ENCODE data around the gene ANTXR1. TPM values are rescaled to one million over a fixed set of nuclear protein-coding genes. Genes with fewer than 3 reads are reported as not detected.

Gene ANTXR1
- total RNA-seq, 1 experiment from 2014 or later: 25.7 TPM

DNA sequence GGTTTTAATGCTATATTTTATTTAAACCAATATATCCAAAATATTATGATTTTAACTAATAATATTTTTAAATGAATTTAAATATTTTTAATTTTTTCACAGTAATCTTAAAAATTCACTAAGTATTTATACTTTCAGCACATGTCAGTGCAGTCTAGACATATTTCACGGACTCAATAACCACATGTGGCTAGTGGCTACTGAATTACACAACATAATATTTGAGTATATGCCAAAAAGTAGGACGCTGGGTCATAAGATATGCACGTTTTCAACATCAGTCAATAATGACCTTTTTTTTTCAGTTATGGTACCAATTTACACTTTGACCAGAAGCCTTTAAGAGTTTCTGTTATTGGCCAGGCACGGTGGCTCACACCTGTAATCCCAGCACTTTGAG lies 256.4 kb downstream of the ANTXR1 start:
- ChIA-PET RAD21 (ENCODE audit: low non-redundant PET in 1 of 2, low total read pairs in 2 of 2, uncharacterized antibody in 2 of 2, unreplicated experiment in 2 of 2) (no interaction called here), CTCF (no interaction called here), POLR2A (no interaction called here)
- BruUV-seq (replicated peaks): no TSS peak
- Histone ChIP-seq H3K4me3 (replicated peaks in 1 of 2; ENCODE audit: low read depth in 1 of 2, low read length in 2 of 2) (no peak overlapping the region), H3K9me3 (ENCODE audit: control insufficient read depth in 1 of 2, insufficient read depth in 1 of 2, low read depth in 1 of 2, low read length in 2 of 2) (no peaks in the 10 kb centered on the region), H3K27me3 (ENCODE audit: insufficient read depth, low read length) (no peaks in the 10 kb centered on the region), H3K79me2 (ENCODE audit: insufficient read depth, low read length) (no peaks in the 10 kb centered on the region), H4K20me1 (ENCODE audit: insufficient read depth) (no peaks in the 10 kb centered on the region), H3K27ac (ENCODE audit: low read depth, low read length) (no peak overlapping the region), H2AFZ (ENCODE audit: low read depth, low read length, poor library complexity, severe bottlenecking) (no peak overlapping the region), H3K9ac (ENCODE audit: low read length) (no peak overlapping the region), H3K9me2 (ENCODE audit: insufficient read depth) (no peaks in the 10 kb centered on the region), H3K36me3 (ENCODE audit: control insufficient read depth in 1 of 2, insufficient read depth in 2 of 2, low read length in 2 of 2) (no peaks in the 10 kb centered on the region), H3K4me2 (ENCODE audit: low read length) (no peak overlapping the region), H3K4me1 (ENCODE audit: control insufficient read depth in 1 of 2, insufficient read depth in 2 of 2, low read length in 2 of 2) (no peaks in the 10 kb centered on the region)
- TF ChIP-seq, protein P1, sequence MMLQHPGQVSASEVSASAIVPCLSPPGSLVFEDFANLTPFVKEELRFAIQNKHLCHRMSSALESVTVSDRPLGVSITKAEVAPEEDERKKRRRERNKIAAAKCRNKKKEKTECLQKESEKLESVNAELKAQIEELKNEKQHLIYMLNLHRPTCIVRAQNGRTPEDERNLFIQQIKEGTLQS (IDR thresholded peaks at IDR 0.05): no peak
- TF ChIP-seq ELF1 (IDR thresholded peaks at IDR 0.05; ENCODE audit: borderline replicate concordance, low read depth) (no peak), FOSL1 (IDR thresholded peaks at IDR 0.05; ENCODE audit: low read depth) (no peak), ZNF274 (IDR thresholded peaks at IDR 0.05; ENCODE audit: low read depth, low read length) (no peak), CBX3 (IDR thresholded peaks at IDR 0.05; ENCODE audit: low read depth) (no peak), ZFX (IDR thresholded peaks at IDR 0.05) (no peak), POLR2AphosphoS5 (IDR thresholded peaks at IDR 0.05; ENCODE audit: low read depth, low read length) (no peak), JUND (IDR thresholded peaks at IDR 0.05) (no peak), CEBPB (IDR thresholded peaks at IDR 0.05; ENCODE audit: low read depth) (no peak)
- DNase-seq (ENCODE audit: low read depth, low spot score) (no peak), ATAC-seq (no peak)
- intact Hi-C loops (cut with micrococcal nuclease): no loop called here

- Histone ChIP-seq H3K4me3 (replicated peaks in 1 of 2; ENCODE audit: low read depth in 1 of 2, low read length in 2 of 2) (no peak overlapping the region), H3K4me1 (ENCODE audit: control insufficient read depth in 1 of 2, insufficient read depth in 2 of 2, low read length in 2 of 2) (no peaks in the 10 kb centered on the region), H3K27ac (ENCODE audit: low read depth, low read length) (no peak overlapping the region), H3K9me2 (ENCODE audit: insufficient read depth) (no peaks in the 10 kb centered on the region), H3K79me2 (ENCODE audit: insufficient read depth, low read length) (no peaks in the 10 kb centered on the region), H2AFZ (ENCODE audit: low read depth, low read length, poor library complexity, severe bottlenecking) (no peak overlapping the region), H3K9ac (ENCODE audit: low read length) (no peak overlapping the region), H3K9me3 (ENCODE audit: control insufficient read depth in 1 of 2, insufficient read depth in 1 of 2, low read depth in 1 of 2, low read length in 2 of 2) (no peaks in the 10 kb centered on the region), H3K36me3 (ENCODE audit: control insufficient read depth in 1 of 2, insufficient read depth in 2 of 2, low read length in 2 of 2) (no peaks in the 10 kb centered on the region), H4K20me1 (ENCODE audit: insufficient read depth) (no peaks in the 10 kb centered on the region), H3K4me2 (ENCODE audit: low read length) (no peak overlapping the region), H3K27me3 (ENCODE audit: insufficient read depth, low read length) (no peaks in the 10 kb centered on the region)
- no peak for ATAC-seq
- ChIA-PET CTCF (no interaction called here), POLR2A (no interaction called here), RAD21 (ENCODE audit: low non-redundant PET in 1 of 2, low total read pairs in 2 of 2, uncharacterized antibody in 2 of 2, unreplicated experiment in 2 of 2) (no interaction called here)
- intact Hi-C loops (cut with micrococcal nuclease): no loop called here
- no TSS peak for BruUV-seq (replicated peaks)
- no peak for DNase-seq (ENCODE audit: low read depth, low spot score)
- TF ChIP-seq CBX3 (IDR thresholded peaks at IDR 0.05; ENCODE audit: low read depth) (no peak), REST (IDR thresholded peaks at IDR 0.05; ENCODE audit: low read depth) (no peak), EGR1 (IDR thresholded peaks at IDR 0.05; ENCODE audit: low read depth) (no peak), ELF1 (IDR thresholded peaks at IDR 0.05; ENCODE audit: borderline replicate concordance, low read depth) (no peak), EZH2phosphoT487 (IDR thresholded peaks at IDR 0.05; ENCODE audit: borderline replicate concordance) (no peak), ZNF274 (IDR thresholded peaks at IDR 0.05; ENCODE audit: low read depth, low read length) (no peak), CEBPB (IDR thresholded peaks at IDR 0.05; ENCODE audit: low read depth) (no peak), TCF7L2 (IDR thresholded peaks at IDR 0.05; ENCODE audit: borderline replicate concordance, extremely low read depth, insufficient read depth, insufficient read length) (no peak)
Measured at GRCh38 chr2:69271831-69272257, 258.9 kb downstream of the ANTXR1 start.

All from HCT116 (cell line).